Transverse colon (tissue), 4 donors: ENCODE measurements around the gene ARL4C. TPM values are rescaled to one million over a fixed set of nuclear protein-coding genes. Genes with fewer than 3 reads are reported as not detected.
A peak's percentile ranks its signal among the peaks of the same experiment; 100 is the strongest.

ENCODE experiments used
- DNase-seq: peaks from one replicate; pipeline ENCODE4 v3.0.0-alpha.2; 2019
- H3K27ac ChIP-seq, 4 donors: fragments of 200-600 bp; sonication (generic); 2 replicates each; pipeline ENCODE4 v1.5.1; 2016 to 2018; ENCODE audit warnings: inconsistent platforms in 4 of 4
- H3K27me3 ChIP-seq: fragments of 200-600 bp; sonication (generic); 2 replicates; pipeline ENCODE4 v1.5.1; 2017; ENCODE audit warnings: inconsistent platforms
- H3K36me3 ChIP-seq, 4 donors: fragments of 200-600 bp; sonication (generic); 2 replicates each; pipeline ENCODE4 v1.5.1; 2017 to 2019; ENCODE audit warnings: inconsistent platforms in 4 of 4
- H3K4me1 ChIP-seq, 4 donors: fragments of 200-600 bp; sonication (generic); 2 replicates each; pipeline ENCODE4 v1.5.1; 2017 to 2020; ENCODE audit warnings: inconsistent platforms in 4 of 4
- H3K4me3 ChIP-seq, 4 donors: fragments of 200-600 bp; sonication (generic); 1 replicate in 1 of 4; 2 replicates in 3 of 4; pipeline versions ENCODE4 v1.5.1 to v1.6.1; 2017 to 2019; ENCODE audit warnings: inconsistent platforms in 4 of 4
- H3K9me3 ChIP-seq, 2 donors: fragments of 200-600 bp; sonication (generic); 2 replicates each; pipeline ENCODE4 v1.5.1; 2017 to 2019; ENCODE audit warnings: inconsistent platforms in 2 of 2
- CTCF ChIP-seq, 5 experiments: fragments of 200-600 bp in 3 of 5; fragments of 450-650 bp in 2 of 5; sonication (generic) in 3 of 5; IDR thresholded peaks; 1 replicate in 2 of 5; 2 replicates in 3 of 5; pipeline ENCODE4 v1.5.1; 2016 to 2017; ENCODE audit warnings: antibody characterized with exemption in 5 of 5, inconsistent platforms in 3 of 5, mild to moderate bottlenecking in 2 of 5, moderate library complexity in 1 of 5
- EP300 ChIP-seq: sonication (generic); formaldehyde crosslinking; IDR thresholded peaks from one replicate; pipeline ENCODE4 v1.6.1; 2017; ENCODE audit warnings: antibody characterized with exemption, low read depth
- POLR2A ChIP-seq: fragments of 450-650 bp; IDR thresholded peaks from one replicate; pipeline ENCODE4 v1.6.1; 2016; ENCODE audit warnings: antibody characterized with exemption, mild to moderate bottlenecking, moderate library complexity
- POLR2AphosphoS5 ChIP-seq, 3 donors: sonication (generic); formaldehyde crosslinking; IDR thresholded peaks; one replicate each; pipeline ENCODE4 v1.6.1; 2016; ENCODE audit warnings: antibody characterized with exemption in 3 of 3
- WGBS, 2 donors: methylation state at CpG; one replicate each; pipeline ENCODE4 v1.1.5; 2018; ENCODE audit warnings: low coverage in 1 of 2; 5-methylcytosine and 5-hydroxymethylcytosine counted together
- in situ Hi-C, 4 donors: fragments of 200-750 bp; cut with MboI; loops; one replicate each; pipeline versions ENCODE4 v1.15.0 to v1.15.1; 2017; ENCODE audit warnings: low sequenced_read_pairs in 3 of 4, low pct_ligation_motif_present in 1 of 4, low pct_unique_long_range_greater_than_20kb in 1 of 4
- intact Hi-C: fragments of 100-400 bp; cut with DNase I; formaldehyde crosslinking; loops from one replicate; pipeline ENCODE4 v1.15.1; 2023; ENCODE audit warnings: low total_unique reads
- total RNA-seq, 4 donors: library from RNA; depleted of rRNA; stranded (reverse); fragments of >200 nt; gene quantifications; one replicate each; pipeline ENCODE4 v1.1.0, GENCODE V29; 2016

The ARL4C gene
- total RNA-seq, 4 donors from 2014 or later: 3.8 to 11.9 (median 5.3) TPM

- peak; percentile 66 for DNase-seq
- no peak for TF ChIP-seq POLR2A
- peak; percentile 48 to 57 (median 54) for TF ChIP-seq CTCF (IDR thresholded peaks at IDR 0.05)
- in situ Hi-C loops: loop anchor here in 3 of 4 donors (5.0 to 25.0 kb wide), 3 partner anchors 366 to 513 kb away; no protein-coding TSS in a partner anchor
- Histone ChIP-seq H3K27me3 (peaks cover 15% of the 10 kb centered on the region), H3K36me3 (no peaks in the 10 kb centered on the region), H3K4me1 (peaks cover under 1 to 14% (median 8%) of the 10 kb centered on the region in 4 donors), H3K4me3 (no peak overlapping the region), H3K27ac (no peak overlapping the region), H3K9me3 (no peaks in the 10 kb centered on the region)
- intact Hi-C loops: loop anchor here (10.0 kb wide), 1 partner anchor 366 kb away; no protein-coding TSS in a partner anchor
- WGBS, 2 donors: 22 to 40% methylated on average over 1 to 9 of the region's 9 CpGs
Observed at GRCh38 chr2:234500394-234501006, 3.6 kb upstream of the ARL4C start.

DNA sequence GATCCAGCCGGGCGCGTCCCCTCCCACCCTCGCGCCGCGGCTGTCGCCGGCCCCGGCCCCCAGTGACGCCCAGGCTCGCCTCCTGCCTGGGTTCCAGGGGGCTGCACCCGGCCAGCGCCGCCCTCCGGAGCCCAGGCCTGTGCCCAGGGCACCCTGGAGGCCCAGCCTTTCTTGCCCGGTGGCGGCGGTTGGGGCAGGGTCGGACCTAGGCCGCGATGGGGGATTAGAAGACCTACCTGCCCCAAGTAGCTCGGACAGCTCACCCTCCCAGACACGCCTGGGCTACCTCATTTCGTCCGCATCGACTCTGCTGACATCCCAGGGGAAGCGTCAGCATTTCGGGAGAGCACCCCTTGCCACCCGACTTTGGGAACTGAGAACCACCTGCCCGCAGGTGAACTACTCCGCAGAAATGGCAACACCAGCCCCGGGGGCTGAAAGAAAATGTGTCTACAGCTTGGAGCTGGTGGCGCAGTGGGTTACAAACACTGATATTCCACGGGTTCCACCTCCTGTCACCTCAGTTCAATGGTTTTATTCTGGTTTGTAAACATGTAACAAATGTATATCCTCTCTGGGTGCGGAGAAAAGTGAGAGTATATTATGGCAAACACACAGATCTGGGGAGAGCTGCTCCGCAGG lies 834 bp upstream of the ARL4C start:
- no peak for DNase-seq
- Histone ChIP-seq H3K27ac (peak overlapping the region; percentile 65 to 87 (median 83)), H3K4me1 (peaks cover 6 to 18% (median 15%) of the 10 kb centered on the region in 4 donors), H3K36me3 (no peaks in the 10 kb centered on the region), H3K9me3 (no peaks in the 10 kb centered on the region), H3K4me3 (peak overlapping the region in 3 of 4 donors; percentile 62 to 74 (median 63)), H3K27me3 (peaks cover 29% of the 10 kb centered on the region)
- in situ Hi-C loops: loop anchor here in 3 of 4 donors (5.0 to 25.0 kb wide), 4 partner anchors 210 to 510 kb away; no protein-coding TSS in a partner anchor
- intact Hi-C loops: loop anchor here (5.0 kb wide), 1 partner anchor 205 kb away; no protein-coding TSS in a partner anchor
- WGBS, 2 donors: 73 to 92% methylated on average over 8 to 34 of the region's 37 CpGs
- no peak for TF ChIP-seq POLR2AphosphoS5 (IDR thresholded peaks at IDR 0.05)
- no peak for TF ChIP-seq POLR2A
- no peak for TF ChIP-seq CTCF (IDR thresholded peaks at IDR 0.05)
- no peak for TF ChIP-seq EP300

DNA sequence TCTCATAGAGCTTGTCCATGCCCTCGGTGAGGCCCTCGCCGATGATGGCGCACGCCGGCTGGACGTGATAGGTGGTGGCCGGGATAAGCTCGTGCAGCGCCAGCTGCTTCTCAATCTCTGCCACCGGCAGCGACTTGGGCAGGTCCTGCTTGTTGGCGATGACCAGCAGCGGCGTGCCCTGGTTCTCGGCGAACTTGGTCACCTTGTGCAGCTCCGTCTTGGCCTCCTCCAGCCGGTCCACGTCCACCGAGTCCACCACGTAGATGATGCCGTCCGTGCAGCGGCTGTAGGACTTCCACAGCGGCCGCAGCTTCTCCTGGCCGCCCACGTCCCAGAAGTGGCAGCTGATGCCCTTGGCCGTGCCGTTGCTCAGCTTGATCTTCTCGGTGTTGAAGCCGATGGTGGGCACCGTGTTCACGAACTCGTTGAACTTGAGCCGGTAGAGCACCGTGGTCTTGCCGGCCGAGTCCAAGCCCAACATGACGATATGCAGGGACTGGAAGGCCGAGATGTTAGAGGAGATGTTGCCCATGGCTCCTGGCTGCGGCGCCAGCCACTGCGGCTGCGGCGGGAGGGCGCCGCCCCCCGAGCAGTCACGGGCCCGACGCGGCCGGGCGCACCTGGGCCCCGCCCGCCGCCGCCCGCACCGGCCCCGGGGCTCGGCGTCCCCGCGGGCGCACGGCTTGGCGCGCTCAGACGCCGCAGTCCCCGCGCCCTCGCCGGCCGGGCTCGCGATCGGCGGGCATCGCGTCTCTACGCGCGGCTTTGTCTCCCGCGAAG lies 636 bp downstream of the ARL4C start:
- Histone ChIP-seq H3K27me3 (peaks cover 29% of the 10 kb centered on the region), H3K27ac (peak overlapping the region; percentile 84 to 87 (median 86)), H3K4me3 (peak overlapping the region; percentile 62 to 74 (median 64)), H3K9me3 (no peaks in the 10 kb centered on the region), H3K36me3 (no peaks in the 10 kb centered on the region), H3K4me1 (peaks cover 6 to 18% (median 15%) of the 10 kb centered on the region in 4 donors)
- in situ Hi-C loops: loop anchor here in 3 of 4 donors (5.0 to 25.0 kb wide), 4 partner anchors 209 to 509 kb away; no protein-coding TSS in a partner anchor
- 0% methylated on average over 83 of the region's 89 CpGs; no CpG with 5 or more reads in 1 of the 2 donors for WGBS, 2 donors
- DNase-seq: peak; percentile 44
- intact Hi-C loops: loop anchor here (5.0 kb wide), 1 partner anchor 204 kb away; no protein-coding TSS in a partner anchor
- TF ChIP-seq POLR2AphosphoS5 (IDR thresholded peaks at IDR 0.05) (peak in 2 of 3 donors; percentile 11 to 36), EP300 (no peak), CTCF (IDR thresholded peaks at IDR 0.05) (no peak), POLR2A (peak; percentile 41)
